IMR-90 (cell line): Measurements from ENCODE around the gene ACE. TPM values are rescaled to one million over a fixed set of nuclear protein-coding genes. Genes with fewer than 3 reads are reported as not detected.

Experiments used
- ATAC-seq: fragments of 200-7000 bp; cut with Tn5 transposase; 2 replicates; pipeline ENCODE4 v1.9.1; 2020; ENCODE audit warnings: low read depth, mild to moderate bottlenecking, moderate library complexity
- BruUV-seq: library from RNA; stranded (reverse); fragments of 400-500 nt; replicated peaks from 2 replicates; lab custom pipeline; 2021; lab: Mats Ljungman, UMichigan
- CTCF ChIA-PET: fragments of 300-600 bp; formaldehyde crosslinking; extraction: SDS; loops from one replicate; lab custom pipeline; 2021; ENCODE audit warnings: antibody characterized with exemption; lab: Yijun Ruan, JAX
- POLR2A ChIA-PET: fragments of 300-600 bp; sonication (Branson Sonifier 250); formaldehyde crosslinking; loops from one replicate; lab custom pipeline; 2022; ENCODE audit warnings: antibody characterized with exemption; ENCODE audit not compliant: unreplicated experiment; lab: Charles Lee
- DNase-seq: peaks from one replicate; pipeline ENCODE4 v3.0.0; 2013
- H2AFZ ChIP-seq: replicated peaks from 2 replicates; pipeline ENCODE3; 2013; ENCODE audit warnings: low read length, mild to moderate bottlenecking; ENCODE audit not compliant: poor library complexity
- H2AK5ac ChIP-seq: 2 replicates; pipeline ENCODE4 v1.6.1; 2013; ENCODE audit warnings: low read depth, low read length, inconsistent platforms
- H2AK9ac ChIP-seq: replicated peaks from 2 replicates; pipeline ENCODE3; 2013; ENCODE audit warnings: mild to moderate bottlenecking, low read depth, low read length, moderate library complexity; ENCODE audit not compliant: poor library complexity
- H2BK120ac ChIP-seq: 2 replicates; pipeline ENCODE4 v1.6.1; 2013; ENCODE audit warnings: low read depth, low read length, inconsistent platforms
- H2BK15ac ChIP-seq: 3 replicates; pipeline ENCODE4 v1.6.1; 2013; ENCODE audit warnings: low read depth, low read length, inconsistent platforms
- H2BK20ac ChIP-seq: 2 replicates; pipeline ENCODE4 v1.6.1; 2013; ENCODE audit warnings: low read depth, mild to moderate bottlenecking, inconsistent platforms, low read length, moderate library complexity
- H2BK5ac ChIP-seq: 2 replicates; pipeline ENCODE4 v1.6.1; 2013; ENCODE audit warnings: mild to moderate bottlenecking, low read depth, low read length, inconsistent platforms; ENCODE audit not compliant: poor library complexity, severe bottlenecking
- H3K14ac ChIP-seq: replicated peaks from 2 replicates; pipeline ENCODE4 v1.6.1; 2013; ENCODE audit warnings: low read depth, low read length, inconsistent platforms
- H3K18ac ChIP-seq: 2 replicates; pipeline ENCODE4 v1.6.1; 2013; ENCODE audit warnings: low read depth, low read length, control low read depth
- H3K23ac ChIP-seq: 2 replicates; pipeline ENCODE4 v1.6.1; 2013; ENCODE audit warnings: low read depth, low read length, inconsistent platforms
- H3K27ac ChIP-seq: 2 replicates; pipeline ENCODE4 v1.5.1; 2013; ENCODE audit warnings: mild to moderate bottlenecking, control low read depth, low read length; ENCODE audit not compliant: insufficient read depth
- H3K27me3 ChIP-seq: 2 replicates; pipeline ENCODE4 v1.6.1; 2013; ENCODE audit warnings: low read length; ENCODE audit not compliant: control insufficient read depth, insufficient read depth
- H3K36me3 ChIP-seq: 2 replicates; pipeline ENCODE4 v1.6.1; 2013; ENCODE audit warnings: low read length, mixed read lengths; ENCODE audit not compliant: control insufficient read depth, insufficient read depth
- H3K4ac ChIP-seq: 2 replicates; pipeline ENCODE4 v1.6.1; 2013; ENCODE audit warnings: low read depth, low read length, inconsistent platforms
- H3K4me1 ChIP-seq: 2 replicates; pipeline ENCODE4 v1.6.1; 2013; ENCODE audit warnings: low read length, mixed read lengths; ENCODE audit not compliant: control insufficient read depth, insufficient read depth
- H3K4me2 ChIP-seq: 2 replicates; pipeline ENCODE4 v1.6.1; 2013; ENCODE audit warnings: low read depth, mild to moderate bottlenecking, control low read depth, low read length, moderate library complexity
- H3K4me3 ChIP-seq: 2 replicates; pipeline ENCODE4 v1.5.1; 2013; ENCODE audit warnings: low read depth, mild to moderate bottlenecking, control low read depth, low read length, moderate library complexity; ENCODE audit not compliant: insufficient read depth
- H3K56ac ChIP-seq: 2 replicates; pipeline ENCODE4 v1.6.1; 2013; ENCODE audit warnings: low read length, inconsistent platforms; ENCODE audit not compliant: insufficient read depth; ENCODE audit errors: extremely low read depth
- H3K79me1 ChIP-seq, 2 experiments: 2 replicates each; pipeline ENCODE4 v1.6.1; 2013; ENCODE audit warnings: low read length in 2 of 2, inconsistent platforms in 1 of 2, low read depth in 1 of 2
- H3K9ac ChIP-seq: 2 replicates; pipeline ENCODE4 v1.6.1; 2013; ENCODE audit warnings: low read depth, low read length, control low read depth
- H3K9me1 ChIP-seq: 2 replicates; pipeline ENCODE4 v1.6.1; 2013; ENCODE audit warnings: low read length, inconsistent platforms; ENCODE audit not compliant: insufficient read depth
- H3K9me3 ChIP-seq: 2 replicates; pipeline ENCODE4 v1.6.1; 2013; ENCODE audit warnings: low read length; ENCODE audit not compliant: control insufficient read depth, insufficient read depth
- H4K20me1 ChIP-seq: 2 replicates; pipeline ENCODE4 v1.6.1; 2013; ENCODE audit warnings: low read length, inconsistent platforms; ENCODE audit not compliant: insufficient read depth
- H4K5ac ChIP-seq: 2 replicates; pipeline ENCODE4 v1.6.1; 2013; ENCODE audit warnings: mild to moderate bottlenecking, low read depth, low read length, control low read depth
- H4K8ac ChIP-seq, 2 experiments: 2 replicates each; pipeline ENCODE4 v1.6.1; 2013; ENCODE audit warnings: low read depth in 2 of 2, low read length in 2 of 2, control low read depth in 1 of 2, inconsistent platforms in 1 of 2
- H4K91ac ChIP-seq: 2 replicates; pipeline ENCODE4 v1.6.1; 2013; ENCODE audit warnings: low read depth, low read length, inconsistent platforms; ENCODE audit not compliant: insufficient read depth
- BHLHE40 ChIP-seq: fragments of 150-350 bp; IDR thresholded peaks from 2 replicates; pipeline ENCODE4 v1.6.1; 2016; ENCODE audit warnings: mild to moderate bottlenecking, low read depth, low read length
- CEBPB ChIP-seq: IDR thresholded peaks from 2 replicates; pipeline ENCODE4 v1.6.1; 2012; ENCODE audit warnings: low read depth, low read length, improper control_type of control experiment
- CHD1 ChIP-seq: IDR thresholded peaks from 2 replicates; pipeline ENCODE4 v1.6.1; 2012; ENCODE audit warnings: low read depth, low read length, improper control_type of control experiment
- FOS ChIP-seq: fragments of 150-350 bp; IDR thresholded peaks from 2 replicates; pipeline ENCODE4 v1.6.1; 2016; ENCODE audit warnings: low read depth, low read length
- MAFK ChIP-seq: IDR thresholded peaks from 2 replicates; pipeline ENCODE4 v1.6.1; 2012; ENCODE audit warnings: low read depth, low read length, improper control_type of control experiment
- MAZ ChIP-seq: IDR thresholded peaks from 2 replicates; pipeline ENCODE4 v1.6.1; 2012; ENCODE audit warnings: low read depth, mild to moderate bottlenecking, low read length, improper control_type of control experiment, moderate library complexity, borderline replicate concordance
- MXI1 ChIP-seq: IDR thresholded peaks from 2 replicates; pipeline ENCODE4 v1.6.1; 2012; ENCODE audit warnings: low read depth, mild to moderate bottlenecking, low read length, moderate library complexity, borderline replicate concordance
- NFE2L2 ChIP-seq: fragments of 150-350 bp; IDR thresholded peaks from 2 replicates; pipeline ENCODE4 v1.6.1; 2016; ENCODE audit warnings: low read depth, mild to moderate bottlenecking, low read length
- RAD21 ChIP-seq: IDR thresholded peaks from 2 replicates; pipeline ENCODE4 v1.6.1; 2012; ENCODE audit warnings: low read length, improper control_type of control experiment
- RCOR1 ChIP-seq: IDR thresholded peaks from 2 replicates; pipeline ENCODE4 v1.6.1; 2012; ENCODE audit warnings: mild to moderate bottlenecking, low read length, improper control_type of control experiment; ENCODE audit not compliant: insufficient replicate concordance
- RFX5 ChIP-seq: IDR thresholded peaks from 2 replicates; pipeline ENCODE4 v1.8.0; 2012; ENCODE audit warnings: low read depth, mild to moderate bottlenecking, low read length, moderate library complexity
- WGBS, 2 experiments: methylation state at CpG; one replicate each; pipeline versions ENCODE4 v1.1.5 to v1.1.7; 2013; ENCODE audit warnings: missing lambda C conversion rate in 2 of 2; ENCODE audit not compliant: insufficient read length in 1 of 2; ENCODE audit errors: extremely low coverage in 2 of 2; 5-methylcytosine and 5-hydroxymethylcytosine counted together
- dilution Hi-C: fragments of 300-500 bp; cut with HindIII; formaldehyde crosslinking; loops from one replicate; pipeline ENCODE4 v1.14.3; 2018; ENCODE audit warnings: low sequenced_read_pairs; ENCODE audit not compliant: unreplicated experiment
- in situ Hi-C: fragments of 300-500 bp; cut with MboI; formaldehyde crosslinking; loops from 3 replicates; pipeline ENCODE4 v1.14.3; 2019; ENCODE audit warnings: low sequenced_read_pairs, inconsistent platforms, mixed read lengths
- intact Hi-C: fragments of 100-400 bp; cut with micrococcal nuclease; formaldehyde crosslinking; loops from 2 replicates; pipeline ENCODE4 v1.10.0; 2022
- polyA plus RNA-seq, 3 experiments: library from polyadenylated mRNA; depleted of rRNA; stranded (reverse); fragments of >200 nt; gene quantifications; 2 replicates each; pipeline ENCODE4 v1.2.3, GENCODE V29; 2012; ENCODE audit warnings: low replicate concordance in 1 of 3
- total RNA-seq: library from RNA; depleted of rRNA; stranded (reverse); fragments of >200 nt; gene quantifications from 2 replicates; pipeline ENCODE4 v1.2.3, GENCODE V29; 2012
- TF ChIP-seq, protein P1 (sequence below): conservative IDR thresholded peaks from 2 replicates; pipeline ENCODE4 v1.5.1; 2012; ENCODE audit warnings: mild to moderate bottlenecking, low read depth, low read length, improper control_type of control experiment
- TF ChIP-seq, protein P2 (sequence below): fragments of 150-350 bp; IDR thresholded peaks from 2 replicates; pipeline ENCODE4 v1.6.1; 2016; ENCODE audit warnings: low read depth, mild to moderate bottlenecking, low read length, moderate library complexity, borderline replicate concordance
- TF ChIP-seq, protein P3 (sequence below): fragments of 150-350 bp; IDR thresholded peaks from 2 replicates; pipeline ENCODE4 v1.6.1; 2017; ENCODE audit warnings: mild to moderate bottlenecking, antibody characterized with exemption, low read length, low read depth

The ACE gene
- total and polyA plus RNA-seq, 2 of the 4 experiments (the other 2 are of a cell fraction) = 1.4 to 5.8 TPM

DNA sequence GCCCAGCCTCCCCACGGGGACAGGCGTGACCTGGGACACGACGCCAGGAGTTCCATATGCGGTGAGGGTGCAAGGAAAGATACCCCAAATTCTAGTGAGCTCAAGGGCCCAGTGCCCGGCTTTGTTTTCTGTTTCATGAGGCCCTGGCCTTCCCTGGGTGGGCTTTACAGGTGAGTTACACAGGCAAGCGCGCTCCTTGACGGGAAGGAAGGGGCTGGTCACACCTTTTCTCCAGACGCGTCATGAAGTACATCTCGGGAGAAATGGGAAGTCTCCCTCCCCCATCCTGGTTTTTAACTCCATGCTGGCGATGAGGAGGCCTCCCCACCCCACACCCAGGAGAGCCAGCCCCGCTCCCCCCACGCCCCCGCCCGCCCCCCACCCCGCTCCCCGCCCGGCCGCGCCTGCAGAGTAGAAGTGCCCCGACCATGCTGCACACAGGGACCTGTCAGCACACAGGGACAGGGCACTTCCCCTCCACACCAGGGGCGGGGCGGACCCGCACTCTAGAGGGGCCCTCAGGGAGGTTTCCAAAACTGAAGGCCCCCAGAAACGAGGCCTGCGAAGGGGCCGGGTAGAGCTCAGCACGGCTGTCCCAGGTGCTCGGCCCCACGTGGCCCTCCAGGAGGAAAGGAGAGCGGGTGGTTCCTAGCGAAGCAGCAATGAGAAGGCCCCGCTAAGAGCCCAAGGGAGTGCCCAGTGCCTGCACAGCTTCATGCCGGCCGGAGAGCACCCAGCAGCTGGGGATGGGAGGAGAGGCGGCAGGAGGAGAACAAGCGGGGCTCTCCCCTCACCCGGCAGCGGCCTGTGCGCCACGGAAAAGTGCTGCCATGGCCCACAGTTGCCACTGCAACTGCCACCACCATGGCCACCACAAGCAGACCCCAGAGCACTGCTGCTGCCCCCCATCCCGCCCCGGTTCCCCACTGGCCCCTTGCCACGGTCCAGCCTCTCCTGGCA, 38.5 kb upstream of the ACE start:
- intact Hi-C loops (no loop called here), dilution Hi-C loops (no loop called here), in situ Hi-C loops (no loop called here)
- ChIA-PET CTCF (interaction anchor here (0.5 kb wide), 1 partner anchor 1637 kb away, joined by 3 read pairs; no protein-coding TSS in a partner anchor), POLR2A (no interaction called here)
- no peak overlapping the region for H3K18ac ChIP-seq
- no peak for DNase-seq
- H4K91ac ChIP-seq = no peak overlapping the region
- no peak overlapping the region for H2BK15ac ChIP-seq
- peaks cover 5% of the 10 kb centered on the region; the same call in 1 of the 2 replicates for H3K9me1 ChIP-seq
- no peak overlapping the region for H3K9ac ChIP-seq
- H2BK120ac ChIP-seq = no peak overlapping the region
- no peak overlapping the region for H2AK9ac ChIP-seq
- peak overlapping the region; percentile 37 for H2AFZ ChIP-seq
- H3K27me3 ChIP-seq = no peaks in the 10 kb centered on the region
- no peak overlapping the region for H2BK20ac ChIP-seq
- no peak overlapping the region for H3K23ac ChIP-seq
- H4K20me1 ChIP-seq = no peaks in the 10 kb centered on the region
- no peak overlapping the region for H4K8ac ChIP-seq
- no peak overlapping the region for H2BK5ac ChIP-seq
- no peak overlapping the region for H3K4me3 ChIP-seq
- BruUV-seq = no TSS peak
- TF ChIP-seq MAZ (no peak), FOS (no peak), MXI1 (no peak), CEBPB (no peak), MAFK (no peak), NFE2L2 (no peak), BHLHE40 (no peak), RAD21 (no peak), CHD1 (no peak), RFX5 (no peak), RCOR1 (no peak)
- TF ChIP-seq, protein P1, sequence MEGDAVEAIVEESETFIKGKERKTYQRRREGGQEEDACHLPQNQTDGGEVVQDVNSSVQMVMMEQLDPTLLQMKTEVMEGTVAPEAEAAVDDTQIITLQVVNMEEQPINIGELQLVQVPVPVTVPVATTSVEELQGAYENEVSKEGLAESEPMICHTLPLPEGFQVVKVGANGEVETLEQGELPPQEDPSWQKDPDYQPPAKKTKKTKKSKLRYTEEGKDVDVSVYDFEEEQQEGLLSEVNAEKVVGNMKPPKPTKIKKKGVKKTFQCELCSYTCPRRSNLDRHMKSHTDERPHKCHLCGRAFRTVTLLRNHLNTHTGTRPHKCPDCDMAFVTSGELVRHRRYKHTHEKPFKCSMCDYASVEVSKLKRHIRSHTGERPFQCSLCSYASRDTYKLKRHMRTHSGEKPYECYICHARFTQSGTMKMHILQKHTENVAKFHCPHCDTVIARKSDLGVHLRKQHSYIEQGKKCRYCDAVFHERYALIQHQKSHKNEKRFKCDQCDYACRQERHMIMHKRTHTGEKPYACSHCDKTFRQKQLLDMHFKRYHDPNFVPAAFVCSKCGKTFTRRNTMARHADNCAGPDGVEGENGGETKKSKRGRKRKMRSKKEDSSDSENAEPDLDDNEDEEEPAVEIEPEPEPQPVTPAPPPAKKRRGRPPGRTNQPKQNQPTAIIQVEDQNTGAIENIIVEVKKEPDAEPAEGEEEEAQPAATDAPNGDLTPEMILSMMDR = no peak
- TF ChIP-seq, protein P2, sequence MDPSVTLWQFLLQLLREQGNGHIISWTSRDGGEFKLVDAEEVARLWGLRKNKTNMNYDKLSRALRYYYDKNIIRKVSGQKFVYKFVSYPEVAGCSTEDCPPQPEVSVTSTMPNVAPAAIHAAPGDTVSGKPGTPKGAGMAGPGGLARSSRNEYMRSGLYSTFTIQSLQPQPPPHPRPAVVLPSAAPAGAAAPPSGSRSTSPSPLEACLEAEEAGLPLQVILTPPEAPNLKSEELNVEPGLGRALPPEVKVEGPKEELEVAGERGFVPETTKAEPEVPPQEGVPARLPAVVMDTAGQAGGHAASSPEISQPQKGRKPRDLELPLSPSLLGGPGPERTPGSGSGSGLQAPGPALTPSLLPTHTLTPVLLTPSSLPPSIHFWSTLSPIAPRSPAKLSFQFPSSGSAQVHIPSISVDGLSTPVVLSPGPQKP = no peak
- TF ChIP-seq, protein P3, sequence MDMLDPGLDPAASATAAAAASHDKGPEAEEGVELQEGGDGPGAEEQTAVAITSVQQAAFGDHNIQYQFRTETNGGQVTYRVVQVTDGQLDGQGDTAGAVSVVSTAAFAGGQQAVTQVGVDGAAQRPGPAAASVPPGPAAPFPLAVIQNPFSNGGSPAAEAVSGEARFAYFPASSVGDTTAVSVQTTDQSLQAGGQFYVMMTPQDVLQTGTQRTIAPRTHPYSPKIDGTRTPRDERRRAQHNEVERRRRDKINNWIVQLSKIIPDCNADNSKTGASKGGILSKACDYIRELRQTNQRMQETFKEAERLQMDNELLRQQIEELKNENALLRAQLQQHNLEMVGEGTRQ = no peak
- 0 out of 2 replicates have a peak overlapping the region, but pooled peaks have one; percentile 44 for H2AK5ac ChIP-seq
- H4K5ac ChIP-seq = no peak overlapping the region
- no peaks in the 10 kb centered on the region for H3K9me3 ChIP-seq
- no peak overlapping the region for H3K4ac ChIP-seq
- no peak overlapping the region for H3K56ac ChIP-seq
- H3K4me1 ChIP-seq = peaks cover 14% of the 10 kb centered on the region
- no peaks in the 10 kb centered on the region for H3K36me3 ChIP-seq
- no peak overlapping the region for H3K27ac ChIP-seq
- H3K79me1 ChIP-seq = no peaks in the 10 kb centered on the region
- no peak overlapping the region for H3K14ac ChIP-seq
- 60% methylated on average over 15 of the region's 46 CpGs; no CpG with 5 or more reads in 1 of the 2 experiments for WGBS, 2 experiments
- ATAC-seq = no peak
- no peak overlapping the region for H3K4me2 ChIP-seq
